ENCODE data around the gene PPP1R14C. TPM values are rescaled to one million over a fixed set of nuclear protein-coding genes. Genes with fewer than 3 reads are reported as not detected.

PPP1R14C gene
- total and polyA plus RNA-seq, 10 of the 15 experiments (the other 5 are each of a cell fraction or from before 2014, with no cell fraction given), result 0.07 to 1.6 (median 0.13) TPM; not detected in 4

- RAD21 ChIA-PET (ENCODE audit: unreplicated experiment), result interaction anchor here (0.6 kb wide), 1 partner anchor 11 kb away, joined by 3 read pairs; no protein-coding TSS in a partner anchor
- POLR2A ChIA-PET, result no interaction called here
- SMC1A ChIA-PET (ENCODE audit: uncharacterized antibody, unreplicated experiment), result no interaction called here
These were observed 144.1 kb downstream of the PPP1R14C start for GRCh38 chr6:150286912-150287311.

More at GRCh38 chr6:150286912-150287311, 144.1 kb downstream of the PPP1R14C start:
- Histone ChIP-seq H3K36me3 (ENCODE audit: control insufficient read depth in 2 of 2, insufficient read depth in 2 of 2, low read length in 1 of 2) (no peaks in the 10 kb centered on the region), H4K20me1 (ENCODE audit: control insufficient read depth, insufficient read depth) (no peaks in the 10 kb centered on the region), H3K4me3 (no peak overlapping the region), H3K4me2 (ENCODE audit: control insufficient read depth, insufficient read depth) (no peak overlapping the region), H3K27ac (ENCODE audit: control insufficient read depth, insufficient read depth) (no peak overlapping the region), H2AFZ (ENCODE audit: control insufficient read depth, low read depth, low read length) (no peak overlapping the region), H3K9ac (ENCODE audit: control insufficient read depth, insufficient read depth, low read length) (no peak overlapping the region), H3K9me3 (replicated peaks; ENCODE audit: control insufficient read depth, insufficient read depth, low read length) (no peaks in the 10 kb centered on the region), H3K27me3 (replicated peaks in 1 of 2; ENCODE audit: control insufficient read depth in 2 of 2, insufficient read depth in 2 of 2, low read length in 1 of 2) (peaks cover 1 to 5% of the 10 kb centered on the region in 2 experiments; a peak in 2 of 4 replicates), H3K4me1 (ENCODE audit: control insufficient read depth, insufficient read depth, low read length) (no peaks in the 10 kb centered on the region), H3K79me2 (ENCODE audit: control insufficient read depth, insufficient read depth, low read length) (no peaks in the 10 kb centered on the region)
- CTCF ChIA-PET, result interaction anchor here (0.9 to 1.1 kb wide), 2 partner anchors 10 to 99 kb away, joined by 3 read pairs; no protein-coding TSS in a partner anchor
- ATAC-seq (no peak), DNase-seq (ENCODE audit: low read depth, low spot score) (no peak), FAIRE-seq (no peak)
- intact Hi-C loops (cut with micrococcal nuclease; ENCODE audit: unreplicated experiment), result no loop called here
- no TSS peak for BruUV-seq (replicated peaks)
- TF ChIP-seq POLR2AphosphoS2 (IDR thresholded peaks at IDR 0.05; ENCODE audit: low read depth, low read length), result no peak
- TF ChIP-seq KLF5 (IDR thresholded peaks at IDR 0.05; ENCODE audit: partially characterized antibody), result no peak
- TF ChIP-seq STAT1 (conservative IDR thresholded peaks at IDR 0.05), result no peak
- no peak for TF ChIP-seq PKNOX1 (IDR thresholded peaks at IDR 0.05)
- no peak for TF ChIP-seq CHD1 (IDR thresholded peaks at IDR 0.05; ENCODE audit: low read depth, low read length)
- TF ChIP-seq ZBTB40 (IDR thresholded peaks at IDR 0.05; ENCODE audit: borderline replicate concordance), result no peak
- TF ChIP-seq MYC (IDR thresholded peaks at IDR 0.05; ENCODE audit: insufficient read depth, insufficient read length, insufficient replicate concordance, low read length, severe bottlenecking), result no peak
- TF ChIP-seq SIX5 (IDR thresholded peaks at IDR 0.05; ENCODE audit: low read depth, low read length, severe bottlenecking), result no peak
- TF ChIP-seq SPI1 (IDR thresholded peaks at IDR 0.05; ENCODE audit: borderline replicate concordance, insufficient read depth, low read depth, low read length), result no peak
- no peak for TF ChIP-seq NRF1 (conservative IDR thresholded peaks at IDR 0.05; ENCODE audit: low read depth, low read length)
- no peak for TF ChIP-seq SRF (IDR thresholded peaks at IDR 0.05; ENCODE audit: low read depth in 2 of 2, low read length in 2 of 2)
- no peak for TF ChIP-seq RAD21 (IDR thresholded peaks at IDR 0.05; ENCODE audit: insufficient read depth, low read depth, low read length)
- no peak for TF ChIP-seq CEBPB (IDR thresholded peaks at IDR 0.05; ENCODE audit: borderline replicate concordance in 1 of 2, low read depth in 2 of 2, low read length in 2 of 2)
- WGBS (ENCODE audit: insufficient coverage, insufficient replicate concordance, low lambda C conversion rate, missing lambda C conversion rate), result 50% methylated on average over 2 of the region's 2 CpGs
- in situ Hi-C loops (cut with MboI), result no loop called here

All from GM12878 (cell line).